Fibroblast of upper back skin (primary cell): ENCODE results near the gene RNF212.
"Not testable (repeated sequence)": the region's sequence is repeated elsewhere in the genome, so short reads cannot be mapped to it uniquely, and the experiment has no call there.

Experiments used
- DNase-seq: peaks from one replicate; pipeline ENCODE4 v3.0.0-alpha.2; 2013

Gene RNF212

DNA sequence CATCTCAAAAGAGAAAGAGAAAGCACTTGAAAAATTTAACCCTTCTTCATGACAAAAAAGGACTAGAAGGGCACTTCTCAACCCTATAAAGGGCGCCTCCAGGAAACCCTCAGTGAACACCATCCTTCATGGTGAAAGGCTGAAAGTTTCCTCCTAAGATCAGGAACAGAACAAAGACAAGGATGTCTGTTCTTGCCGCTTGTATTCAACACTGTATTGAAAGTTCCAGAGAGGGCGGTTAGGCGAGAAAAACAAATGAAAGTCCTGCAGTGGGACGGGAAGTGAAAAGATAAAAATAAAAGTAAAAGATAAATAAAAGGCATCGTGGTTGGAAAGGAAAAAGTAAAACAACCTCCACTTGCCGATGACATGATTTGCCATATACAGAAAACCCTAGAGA is 50.9 kb downstream of the RNF212 start:
- no peak for DNase-seq

DNA sequence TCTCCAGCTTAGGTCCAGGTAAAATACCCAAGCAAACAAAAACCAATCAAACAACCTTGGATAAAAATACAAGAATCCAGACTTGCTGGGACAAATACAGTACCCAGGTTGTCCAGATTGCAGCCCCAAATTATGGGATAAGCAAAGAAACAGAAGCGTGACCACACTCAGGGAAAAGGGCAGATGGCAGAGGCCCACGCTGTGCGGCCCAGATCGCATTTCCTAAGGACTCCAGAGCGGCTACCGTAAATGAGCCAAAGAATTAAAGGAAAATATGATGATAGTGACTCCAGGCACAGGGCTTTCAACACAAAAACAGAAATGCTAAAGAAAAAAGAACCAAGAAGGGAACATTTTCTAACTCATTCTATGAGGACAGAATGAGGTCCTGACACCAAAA is 51.6 kb downstream of the RNF212 start:
- DNase-seq: no peak

DNA sequence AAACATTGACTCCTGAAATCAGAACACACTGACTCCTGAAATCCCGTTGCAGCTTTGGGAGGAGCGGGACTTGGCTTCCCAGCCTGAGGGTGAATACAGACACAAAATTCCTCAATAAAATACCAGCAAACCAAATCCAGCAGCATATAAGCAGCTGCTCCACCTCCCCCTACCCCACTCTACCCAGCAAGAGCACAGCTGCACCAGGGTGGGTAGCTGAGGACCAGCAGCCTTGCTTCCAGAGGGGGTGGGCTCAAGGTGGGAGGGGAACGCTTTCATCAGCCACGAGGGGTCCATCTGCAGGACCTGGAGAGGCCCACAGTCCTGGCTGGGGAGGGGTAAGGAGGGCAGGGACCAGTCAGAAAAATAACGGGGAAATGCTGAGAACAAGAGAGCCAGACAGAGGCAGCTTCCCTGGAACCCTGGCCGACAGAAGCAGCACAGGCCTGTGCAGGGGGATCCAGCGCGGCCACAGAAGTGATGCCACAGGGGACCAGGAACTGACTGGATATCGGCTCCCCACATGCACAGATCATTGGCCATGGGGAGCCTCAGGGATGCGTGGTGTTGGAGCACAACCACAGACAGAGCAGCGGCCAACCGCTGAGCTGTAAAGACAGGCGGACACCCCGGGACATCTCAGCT is 52.2 kb downstream of the RNF212 start:
- DNase-seq: no peak

DNA sequence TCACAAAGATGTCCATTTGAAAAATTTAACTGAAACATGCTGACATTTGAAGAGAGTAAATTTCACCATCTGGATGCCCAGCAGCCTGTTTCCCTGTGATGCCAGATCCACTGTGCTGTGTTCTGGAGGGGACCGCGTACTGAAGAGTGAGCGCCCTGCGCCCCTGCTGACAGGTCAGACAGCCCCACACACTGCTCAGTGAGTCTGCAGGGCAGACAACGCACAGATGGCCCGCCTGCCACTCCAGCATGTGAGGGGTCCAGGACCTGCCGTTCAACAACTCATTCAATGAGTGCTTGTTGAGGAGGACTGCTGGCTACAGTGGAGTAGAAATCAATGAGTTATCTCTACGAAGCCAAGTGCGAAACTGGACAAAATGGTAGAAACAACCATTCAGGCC is 52.7 kb downstream of the RNF212 start:
- no peak for DNase-seq

DNA sequence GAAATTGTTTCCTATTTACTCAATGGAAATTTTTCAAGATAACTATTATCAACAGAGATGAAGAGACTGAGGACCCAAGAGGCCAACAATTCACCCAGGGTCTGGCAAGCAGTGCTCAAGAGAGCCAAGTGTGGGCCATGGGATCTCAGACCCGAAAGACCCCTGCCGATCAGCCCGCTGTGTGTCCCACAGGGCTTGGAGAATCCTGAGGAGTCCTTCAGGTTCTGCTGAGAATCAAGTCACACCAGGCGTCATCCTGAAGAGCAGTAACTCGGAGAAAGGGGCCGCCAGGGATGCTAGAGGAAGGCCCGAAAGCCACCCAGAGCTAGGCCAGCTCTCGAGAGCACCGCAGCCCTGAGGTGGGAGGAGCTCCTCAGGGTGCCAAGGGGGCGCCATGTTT is 53.2 kb downstream of the RNF212 start:
- no peak for DNase-seq

DNA sequence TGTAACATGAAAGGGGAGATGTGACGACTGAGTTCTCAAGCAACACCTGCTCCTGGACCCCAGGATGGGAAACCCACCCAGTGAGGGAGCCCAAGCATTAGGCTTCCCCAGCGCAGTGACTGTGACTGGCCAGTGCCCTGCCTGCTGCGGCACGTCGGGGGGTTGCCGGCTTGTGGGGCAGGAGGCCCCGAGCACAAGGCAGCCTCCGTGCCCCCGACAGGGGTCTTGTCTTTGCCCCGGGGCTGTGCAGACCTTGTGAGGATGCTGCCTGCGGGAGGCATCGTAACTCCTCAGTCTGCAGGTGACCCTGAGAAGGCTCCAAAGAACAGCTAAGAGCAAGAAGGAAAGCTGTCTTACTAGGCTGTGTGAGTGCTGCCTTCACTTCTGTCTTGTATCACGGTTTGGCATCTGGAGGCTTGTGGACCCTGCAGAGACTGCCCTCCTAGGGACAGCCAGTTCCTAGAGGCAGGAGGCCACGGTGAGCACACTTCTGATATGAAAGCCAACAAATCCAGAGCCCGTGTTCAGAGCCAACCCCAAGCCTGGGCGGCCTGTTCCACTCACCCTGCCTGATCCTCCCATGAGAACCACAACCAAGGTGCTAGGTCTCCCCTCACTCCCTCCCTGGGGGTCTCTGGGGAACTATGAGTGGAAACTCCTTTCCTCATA is 54.2 kb downstream of the RNF212 start:
- no peak for DNase-seq

DNA sequence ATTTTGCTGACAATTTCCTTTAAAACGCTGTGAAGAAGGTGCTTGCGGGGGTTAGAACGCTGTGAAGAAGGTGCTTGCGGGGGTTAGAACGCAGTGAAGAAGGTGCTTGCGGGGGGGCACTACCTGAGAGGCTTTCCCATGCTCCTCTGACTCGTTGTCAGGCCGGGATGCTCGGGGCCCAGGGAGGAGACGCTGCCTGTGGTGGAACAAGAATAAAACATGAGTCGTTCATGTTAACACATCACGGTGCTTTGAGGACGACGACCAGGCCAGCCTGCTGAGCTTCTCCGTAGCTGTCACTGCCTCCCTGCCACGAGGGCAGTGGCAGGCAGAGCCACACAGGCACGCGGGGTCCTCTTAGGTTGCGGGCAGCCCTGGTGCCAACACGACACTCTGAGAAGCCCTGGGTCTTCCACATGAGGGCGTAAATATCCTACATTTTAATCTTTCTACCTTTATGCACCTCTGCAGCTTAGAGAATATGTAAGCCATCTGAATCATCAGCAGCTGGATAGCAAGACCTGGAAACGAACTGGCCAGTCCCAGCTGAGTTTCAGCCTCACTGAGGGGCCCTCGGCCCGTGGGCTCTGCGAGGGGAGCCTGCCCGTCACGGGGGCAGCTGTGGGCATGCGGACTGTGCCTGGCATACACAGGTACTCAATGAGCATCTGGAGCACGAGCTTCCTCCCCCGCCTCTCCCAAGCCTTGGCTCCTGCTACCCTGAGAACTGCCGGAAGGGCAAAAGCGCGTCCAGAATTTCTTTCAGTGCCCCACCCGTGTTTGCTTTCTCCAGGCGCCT is 55.0 kb downstream of the RNF212 start:
- DNase-seq: no peak

DNA sequence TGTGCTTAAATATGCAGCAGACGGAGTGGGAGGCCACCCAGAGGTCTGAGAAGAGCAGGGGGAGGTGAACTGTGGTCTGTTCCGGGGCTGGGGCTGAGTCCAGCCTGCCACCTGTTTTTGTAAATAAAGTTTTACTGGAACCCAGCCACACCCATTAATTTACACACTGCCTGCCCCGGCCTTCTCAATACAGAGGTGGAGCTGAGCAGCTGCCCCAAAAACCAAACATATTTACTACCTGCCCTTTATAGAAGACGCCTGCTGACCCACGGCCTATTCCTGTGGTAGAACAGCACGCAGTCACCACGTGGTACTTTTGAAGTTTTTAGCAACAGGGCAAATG is 56.0 kb downstream of the RNF212 start:
- no peak for DNase-seq

DNA sequence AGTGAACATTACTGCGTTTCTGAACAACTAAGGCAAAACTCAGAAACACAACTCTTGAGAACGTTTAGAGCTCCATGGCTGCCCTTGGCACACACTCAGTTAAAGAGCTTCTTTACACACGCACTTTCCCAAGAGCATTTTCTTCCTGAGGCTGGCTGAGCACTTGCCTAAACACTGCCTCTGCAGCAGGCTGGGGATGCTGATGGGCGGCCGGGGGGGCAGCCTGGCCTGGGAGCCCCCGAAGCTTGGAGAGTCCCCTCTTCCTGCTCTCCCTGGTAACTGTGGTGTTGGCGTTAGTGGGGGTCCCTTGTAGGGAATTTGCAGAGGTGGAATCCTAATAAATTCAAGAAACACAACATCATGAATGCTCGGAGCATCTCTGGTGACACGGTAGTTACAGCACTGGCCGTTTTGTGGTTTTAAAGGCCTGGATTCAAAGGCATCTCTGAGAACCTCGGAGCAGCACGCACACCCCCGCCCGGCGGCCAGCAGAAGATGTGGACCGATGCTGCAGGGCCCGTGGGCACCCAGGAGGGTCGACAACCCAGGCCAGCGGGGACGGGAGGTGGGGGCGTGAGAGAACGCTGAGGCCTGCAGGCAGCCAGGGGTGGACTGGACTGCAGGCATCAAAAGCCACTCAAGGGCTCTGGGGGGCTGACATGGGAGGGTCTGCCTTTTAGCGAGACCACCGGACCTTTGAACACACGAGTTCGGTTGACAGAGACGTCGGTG is 56.5 kb downstream of the RNF212 start:
- DNase-seq: no peak

DNA sequence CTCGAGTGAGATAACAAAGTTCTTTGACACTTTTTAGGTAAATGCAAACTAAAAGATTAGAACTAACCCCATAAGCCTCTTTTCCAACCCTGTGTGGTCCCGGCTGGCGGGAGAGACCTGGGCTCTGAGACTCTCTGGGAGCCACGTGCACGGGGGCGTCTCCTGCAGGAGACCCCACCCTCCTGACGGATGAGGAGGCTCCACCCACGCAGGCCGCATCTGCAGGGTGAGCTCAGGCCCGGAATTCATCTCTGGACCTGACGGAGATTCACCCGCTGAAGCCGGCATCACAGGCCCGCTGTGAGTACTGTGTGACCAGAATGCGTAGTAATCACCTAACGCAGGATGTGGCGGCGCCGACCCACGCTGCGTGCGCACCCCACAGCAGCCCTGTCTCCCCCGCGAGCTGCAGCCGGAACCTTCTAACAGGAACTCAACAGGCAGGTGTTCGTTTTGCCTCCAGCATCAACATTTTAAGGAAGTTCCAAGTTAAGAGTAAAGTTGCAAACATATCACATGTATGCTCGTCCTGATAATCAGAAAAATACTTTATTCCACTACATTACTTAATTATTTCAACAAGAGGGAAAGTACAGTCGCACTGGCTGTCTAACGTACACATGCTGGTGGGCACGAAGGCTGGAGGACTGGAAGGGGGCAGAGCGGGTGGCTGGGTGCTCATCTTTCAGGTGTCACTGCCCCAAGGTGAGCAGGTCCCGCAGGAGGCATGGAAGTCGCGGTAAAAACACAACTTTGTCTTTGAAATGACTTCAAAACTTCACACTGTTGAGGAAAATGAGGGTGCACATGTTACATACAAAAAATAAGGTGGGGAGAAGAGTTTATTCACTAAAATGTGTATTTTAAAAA is 57.4 kb downstream of the RNF212 start:
- peak; percentile 47 for DNase-seq

DNA sequence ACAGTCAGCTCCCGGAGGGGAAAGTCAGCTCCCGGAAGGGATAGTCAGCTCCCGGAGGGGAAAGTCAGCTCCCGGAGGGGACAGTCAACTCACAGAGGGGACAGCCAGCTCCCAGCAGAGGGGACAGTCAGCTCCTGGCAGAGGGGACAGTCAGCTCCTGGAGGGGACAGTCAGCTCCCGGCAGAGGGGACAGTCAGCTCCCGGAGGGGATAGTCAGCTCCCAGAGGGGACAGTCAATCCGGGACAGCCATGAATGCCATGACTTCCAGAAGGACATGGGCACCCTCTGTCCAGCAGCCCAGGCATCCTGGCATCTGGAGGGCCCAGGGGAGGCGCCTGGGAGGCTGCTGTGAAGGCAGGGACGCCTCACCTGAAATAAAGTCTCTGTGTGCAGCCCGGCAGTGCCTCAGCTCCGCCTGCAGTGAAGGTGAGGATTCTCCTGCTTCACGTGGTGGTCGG is 58.1 kb downstream of the RNF212 start:
- DNase-seq: not testable (repeated sequence)

DNA sequence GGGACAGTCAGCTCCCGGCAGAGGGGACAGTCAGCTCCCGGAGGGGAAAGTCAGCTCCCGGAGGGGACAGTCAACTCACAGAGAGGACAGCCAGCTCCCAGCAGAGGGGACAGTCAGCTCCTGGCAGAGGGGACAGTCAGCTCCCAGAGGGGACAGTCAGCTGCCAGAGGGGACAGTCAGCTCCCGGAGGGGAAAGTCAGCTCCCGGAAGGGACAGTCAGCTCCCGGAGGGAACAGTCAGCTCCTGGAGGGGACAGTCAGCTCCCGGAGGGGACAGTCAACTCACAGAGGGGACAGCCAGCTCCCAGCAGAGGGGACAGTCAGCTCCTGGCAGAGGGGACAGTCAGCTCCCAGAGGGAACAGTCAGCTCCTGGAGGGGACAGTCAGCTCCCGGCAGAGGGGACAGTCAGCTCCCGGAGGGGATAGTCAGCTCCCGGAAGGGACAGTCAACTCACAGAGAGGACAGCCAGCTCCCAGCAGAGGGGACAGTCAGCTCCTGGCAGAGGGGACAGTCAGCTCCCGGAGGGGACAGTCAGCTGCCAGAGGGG is 58.6 kb downstream of the RNF212 start:
- DNase-seq: not testable (repeated sequence)

DNA sequence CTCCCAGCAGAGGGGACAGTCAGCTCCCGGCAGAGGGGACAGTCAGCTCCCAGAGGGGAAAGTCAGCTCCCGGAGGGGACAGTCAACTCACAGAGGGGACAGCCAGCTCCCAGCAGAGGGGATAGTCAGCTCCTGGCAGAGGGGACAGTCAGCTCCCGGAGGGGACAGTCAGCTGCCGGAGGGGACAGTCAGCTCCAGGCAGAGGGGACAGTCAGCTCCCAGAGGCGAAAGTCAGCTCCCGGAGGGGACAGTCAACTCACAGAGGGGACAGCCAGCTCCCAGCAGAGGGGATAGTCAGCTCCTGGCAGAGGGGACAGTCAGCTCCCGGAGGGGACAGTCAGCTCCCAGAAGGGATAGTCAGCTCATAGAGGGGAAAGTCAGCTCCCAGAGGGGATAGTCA is 59.5 kb downstream of the RNF212 start:
- not testable (repeated sequence) for DNase-seq

DNA sequence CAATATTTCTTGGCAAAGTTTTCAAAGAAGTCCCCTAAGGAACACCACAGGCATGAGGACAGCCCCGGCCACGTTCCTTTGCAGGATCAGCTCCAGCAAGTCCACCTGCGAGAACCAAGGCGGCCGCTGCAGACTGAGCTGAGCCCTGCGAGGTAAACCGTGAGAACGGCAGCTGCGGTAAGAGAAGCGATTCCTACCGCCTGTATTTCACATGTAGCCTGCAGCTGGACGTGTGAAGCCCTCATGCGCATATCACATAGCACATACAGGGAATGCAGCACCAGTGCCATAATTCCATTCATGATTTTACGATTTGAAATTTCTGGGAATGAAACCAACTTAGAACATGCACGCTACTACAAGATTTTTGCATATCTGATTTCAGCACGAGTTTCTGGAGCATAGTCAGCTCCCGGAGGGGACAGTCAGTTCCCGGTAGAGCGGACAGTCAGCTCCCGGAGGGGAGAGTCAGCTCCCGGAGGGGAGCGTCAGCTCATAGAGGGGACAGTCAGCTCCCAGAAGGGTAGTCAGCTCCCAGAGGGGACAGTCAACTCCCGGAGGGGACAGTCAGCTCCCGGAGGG is 60.2 kb downstream of the RNF212 start:
- peak; percentile 88 for DNase-seq

DNA sequence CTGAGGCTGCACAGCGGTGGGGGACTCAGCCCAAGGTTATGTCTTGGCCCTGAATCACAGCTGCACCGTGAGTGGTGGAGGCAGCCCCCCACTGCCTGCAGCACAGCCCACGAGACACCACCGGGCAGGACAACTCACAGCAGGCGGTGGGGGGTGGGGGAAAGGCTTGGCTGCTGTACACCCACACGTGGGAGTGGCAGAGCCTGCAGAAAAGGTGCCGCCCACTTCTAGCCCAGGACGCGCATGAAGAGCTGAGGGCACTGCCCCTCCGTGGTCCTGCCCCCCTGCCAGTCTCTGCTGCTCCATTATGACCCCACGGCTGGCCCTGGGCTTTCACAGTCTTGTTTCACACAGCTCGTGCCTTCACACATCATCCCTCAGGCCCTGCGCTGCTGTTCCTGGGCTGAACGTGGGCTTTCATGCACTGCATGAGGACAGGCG is 61.1 kb downstream of the RNF212 start:
- no peak for DNase-seq

DNA sequence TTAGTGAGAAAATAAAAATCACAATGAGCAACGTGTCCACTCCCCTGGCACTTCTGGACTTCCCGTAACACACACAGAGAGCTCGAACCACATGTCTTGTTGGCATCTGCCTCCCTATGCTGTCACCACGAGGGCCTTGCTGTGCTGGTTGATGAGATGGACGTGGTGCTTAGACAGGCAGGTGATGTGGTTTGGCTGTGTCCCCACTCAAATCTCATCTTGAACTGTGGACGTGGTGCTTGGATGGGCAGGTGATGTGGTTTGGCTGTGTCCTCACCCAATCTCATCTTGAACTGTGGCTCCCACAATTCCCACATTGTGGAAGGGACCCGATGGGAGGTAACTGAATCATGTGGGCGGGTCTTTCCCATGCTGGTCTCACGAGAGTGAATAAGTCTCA is 61.9 kb downstream of the RNF212 start:
- DNase-seq: no peak

DNA sequence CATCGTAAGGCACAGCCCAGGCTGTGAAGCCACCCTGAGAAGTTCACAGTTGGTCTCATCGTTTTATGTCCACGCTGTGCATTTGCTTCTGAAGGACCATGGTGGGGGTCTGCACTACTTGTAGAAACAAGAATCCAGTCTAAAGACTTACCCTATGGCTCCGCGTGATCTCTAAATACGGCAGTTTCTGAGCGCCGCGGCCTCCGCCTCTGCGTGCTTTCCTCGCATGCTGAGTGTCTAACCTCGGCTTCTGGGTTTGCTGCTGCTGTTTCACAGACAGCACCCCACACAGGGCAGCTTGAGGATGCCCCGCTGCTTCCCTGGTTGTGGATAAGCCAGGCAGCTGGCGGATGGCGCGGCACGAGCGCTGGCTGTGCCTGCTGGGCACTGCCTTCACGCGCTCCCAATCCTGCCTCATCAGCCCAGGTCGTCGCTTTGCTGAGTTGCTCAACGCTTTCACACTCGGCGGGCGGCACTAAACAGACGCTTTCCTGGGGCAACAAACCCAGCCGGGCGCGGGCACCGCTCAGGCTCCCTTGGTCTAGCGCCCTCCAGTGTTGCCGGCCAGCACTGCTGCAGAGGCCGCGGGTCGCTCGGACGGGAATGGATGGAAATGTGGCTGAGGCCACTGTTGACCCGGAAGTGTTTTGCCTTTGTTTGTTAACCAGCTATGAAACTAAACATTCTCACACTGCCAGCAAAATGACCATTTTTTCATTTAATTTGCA is 62.7 kb downstream of the RNF212 start:
- no peak for DNase-seq

DNA sequence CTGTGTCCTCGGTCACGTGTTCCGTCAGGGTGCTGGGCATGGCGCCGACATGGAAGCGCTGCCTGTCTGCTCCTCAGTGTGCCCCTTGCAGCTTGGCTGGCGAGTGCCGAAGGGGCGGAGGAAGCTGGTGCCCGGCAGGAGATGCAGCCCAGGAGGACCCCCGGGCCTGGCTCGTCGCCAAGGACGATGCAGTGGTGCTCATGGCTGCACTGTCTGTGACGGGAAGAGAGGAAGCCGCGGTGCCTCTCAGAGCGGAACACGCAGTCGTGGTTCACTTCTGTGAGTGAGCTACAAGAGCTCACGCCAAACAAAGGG is 63.8 kb downstream of the RNF212 start:
- DNase-seq: no peak

DNA sequence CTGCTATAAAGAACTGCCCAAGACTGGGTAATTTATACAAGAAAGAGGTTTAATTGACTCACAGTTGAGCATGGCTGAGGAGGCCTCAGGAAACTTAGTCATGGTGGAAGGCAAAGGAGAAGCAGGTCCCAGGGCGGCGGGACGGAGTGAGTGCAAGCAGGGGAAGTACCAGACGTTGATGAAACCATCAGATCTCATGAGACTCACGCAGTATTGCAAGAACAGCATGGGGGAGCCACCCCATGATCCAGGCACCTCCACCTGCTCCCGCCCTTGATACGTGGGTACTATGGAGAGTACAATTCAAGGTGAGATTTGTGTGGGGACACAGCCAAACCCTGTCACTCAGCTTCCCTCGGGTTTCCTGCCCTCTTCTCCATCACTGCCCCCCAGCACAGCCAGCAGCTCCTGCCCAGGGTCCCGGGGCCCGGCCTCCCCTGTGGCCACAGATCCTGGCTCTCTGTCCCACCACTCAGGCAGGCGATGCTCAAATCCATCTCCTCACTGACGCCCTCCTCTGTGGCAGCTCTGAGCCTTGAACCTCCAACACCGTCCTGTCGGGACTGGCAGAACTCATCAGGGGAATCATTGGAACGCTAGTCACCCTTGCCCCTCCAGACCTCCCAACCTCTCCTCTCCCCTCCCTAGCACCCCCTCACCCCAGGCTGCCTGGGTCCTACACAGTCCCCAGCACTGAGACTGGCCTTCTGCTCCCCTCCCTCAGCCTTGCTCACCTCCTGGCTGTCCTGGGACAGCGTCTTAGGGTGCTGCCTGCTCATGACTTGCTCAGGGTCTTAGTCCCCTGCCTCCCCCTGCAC is 64.4 kb downstream of the RNF212 start:
- no peak for DNase-seq
